ENCODE data around the gene SLC50A1. TPM values are rescaled to one million over a fixed set of nuclear protein-coding genes. Genes with fewer than 3 reads are reported as not detected.

SLC50A1 gene
- total and polyA plus RNA-seq, 10 donors = 28.4 to 73.8 (median 40.1) TPM

- peak overlapping the region in 3 of 8 donors; percentile 50 to 69 (median 60) for H3K27ac ChIP-seq
- H3K4me3 ChIP-seq = peak overlapping the region in 4 of 8 donors; percentile 6 to 53 (median 10)
- intact Hi-C loops (cut with DNase I; ENCODE audit: low total_unique reads) = loop anchor here (10.0 kb wide), 1 partner anchor 46 kb away; no protein-coding TSS in a partner anchor
- H3K27me3 ChIP-seq (replicated peaks in 1 of 7) = peaks cover 0 to 23% (median 15%) of the 10 kb centered on the region in 7 donors
- peaks cover 5 to 63% (median 34%) of the 10 kb centered on the region in 6 donors for H3K4me1 ChIP-seq
- H3K36me3 ChIP-seq = peaks cover 0 to 23% (median 0%) of the 10 kb centered on the region in 6 donors
- TF ChIP-seq POLR2AphosphoS5 (IDR thresholded peaks at IDR 0.05) = peak; percentile 13 to 72 (median 37)
- TF ChIP-seq POLR2A (IDR thresholded peaks at IDR 0.05) = no peak
- no peak for TF ChIP-seq CTCF (IDR thresholded peaks at IDR 0.05 in 8 of 11, conservative IDR thresholded peaks at IDR 0.05 in 3 of 11)
- DNase-seq = peak; percentile 70
- WGBS, 5 donors = 74 to 86% (median 80%) methylated on average over 23 to 30 of the region's 30 CpGs
- no peaks in the 10 kb centered on the region for H3K9me3 ChIP-seq
These were observed 42.9 kb downstream of the SLC50A1 start for GRCh38 chr1:155178441-155179111.

- Histone ChIP-seq H3K36me3 (peaks cover 0 to 23% (median 0%) of the 10 kb centered on the region in 6 donors), H3K4me3 (no peak overlapping the region), H3K4me1 (peaks cover 5 to 63% (median 34%) of the 10 kb centered on the region in 6 donors), H3K9me3 (no peaks in the 10 kb centered on the region), H3K27ac (peak overlapping the region in 3 of 8 donors; percentile 50 to 69 (median 60)), H3K27me3 (replicated peaks in 1 of 7) (peaks cover 0 to 15% (median 7%) of the 10 kb centered on the region in 7 donors)
- DNase-seq = peak; percentile 72
- WGBS, 5 donors = 91 to 95% (median 92%) methylated on average over 31 of the region's 31 CpGs
- TF ChIP-seq CTCF (IDR thresholded peaks at IDR 0.05 in 8 of 11, conservative IDR thresholded peaks at IDR 0.05 in 3 of 11) = no peak
- TF ChIP-seq POLR2AphosphoS5 (IDR thresholded peaks at IDR 0.05) = no peak
- no peak for TF ChIP-seq POLR2A (IDR thresholded peaks at IDR 0.05)
- intact Hi-C loops (cut with DNase I; ENCODE audit: low total_unique reads) = loop anchor here (10.0 kb wide), 1 partner anchor 45 kb away; no protein-coding TSS in a partner anchor
These were observed 43.7 kb downstream of the SLC50A1 start for GRCh38 chr1:155179112-155180031.

- Histone ChIP-seq H3K27ac (no peak overlapping the region), H3K27me3 (replicated peaks in 1 of 7) (no peaks in the 10 kb centered on the region), H3K4me1 (peaks cover 14 to 61% (median 36%) of the 10 kb centered on the region in 6 donors), H3K36me3 (peaks cover 0 to 23% (median 0%) of the 10 kb centered on the region in 6 donors), H3K9me3 (no peaks in the 10 kb centered on the region), H3K4me3 (no peak overlapping the region)
- no peak for DNase-seq
- WGBS, 5 donors = 92 to 97% (median 96%) methylated on average over 18 of the region's 18 CpGs
- TF ChIP-seq POLR2A (IDR thresholded peaks at IDR 0.05) = no peak
- no peak for TF ChIP-seq POLR2AphosphoS5 (IDR thresholded peaks at IDR 0.05)
- no peak for TF ChIP-seq CTCF (IDR thresholded peaks at IDR 0.05 in 8 of 11, conservative IDR thresholded peaks at IDR 0.05 in 3 of 11)
- intact Hi-C loops (cut with DNase I; ENCODE audit: low total_unique reads) = no loop called here
These were observed 45.9 kb downstream of the SLC50A1 start for GRCh38 chr1:155181371-155182051.
